Spleen (tissue), 7 donors: ENCODE data around the gene MYH10.

Experiments used
- POLR2A ChIP-seq, 3 donors: fragments of 450-650 bp; IDR thresholded peaks; one replicate each; pipeline ENCODE4 v1.5.1; 2017; ENCODE audit warnings: antibody characterized with exemption in 3 of 3, mild to moderate bottlenecking in 1 of 3
- POLR2AphosphoS5 ChIP-seq, 3 donors: sonication (generic); formaldehyde crosslinking; IDR thresholded peaks; one replicate each; pipeline ENCODE4 v1.5.1; 2017; ENCODE audit warnings: antibody characterized with exemption in 3 of 3
- TF ChIP-seq, protein P1 (sequence below), 11 experiments: fragments of 200-600 bp in 7 of 11; fragments of 450-650 bp in 4 of 11; sonication (generic) in 4 of 11; IDR thresholded peaks in 8 of 11; conservative IDR thresholded peaks in 3 of 11; 1 replicate in 7 of 11; 2 replicates in 4 of 11; pipeline versions ENCODE4 v1.4.0 to v1.8.0; 2016 to 2021; ENCODE audit warnings: antibody characterized with exemption in 11 of 11, inconsistent platforms in 4 of 11, mild to moderate bottlenecking in 1 of 11
- donor health status: DM: no; HTN: no; CAD: no; lungs with moderate emphysema.
- donor health status: DM: no; HTN: no; CAD: no.
- donor health status: DM: no; HTN: no; CAD: no.

DNA sequence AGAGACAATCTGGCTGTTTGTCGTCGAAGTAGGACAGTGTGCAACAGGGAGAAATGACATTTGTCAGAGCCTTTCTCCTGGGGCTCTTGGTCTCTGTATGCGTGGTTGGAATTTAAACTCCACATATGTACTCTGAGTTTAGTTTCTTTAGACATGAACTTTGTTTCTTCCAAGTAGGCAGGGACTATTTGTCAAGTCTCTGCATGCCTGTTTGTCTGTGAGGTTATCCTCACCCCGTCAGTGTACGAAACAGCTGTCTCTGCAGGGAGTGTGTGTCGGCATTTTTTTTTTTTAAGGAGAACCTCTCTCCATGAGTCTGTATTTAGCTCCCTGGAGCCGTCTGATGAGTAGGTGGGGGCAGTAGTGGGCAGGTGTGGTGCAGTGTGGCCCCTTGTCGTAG is 165.2 kb downstream of the MYH10 start:
- TF ChIP-seq POLR2AphosphoS5 (IDR thresholded peaks at IDR 0.05) (no peak), POLR2A (IDR thresholded peaks at IDR 0.05) (no peak)
- TF ChIP-seq, protein P1, sequence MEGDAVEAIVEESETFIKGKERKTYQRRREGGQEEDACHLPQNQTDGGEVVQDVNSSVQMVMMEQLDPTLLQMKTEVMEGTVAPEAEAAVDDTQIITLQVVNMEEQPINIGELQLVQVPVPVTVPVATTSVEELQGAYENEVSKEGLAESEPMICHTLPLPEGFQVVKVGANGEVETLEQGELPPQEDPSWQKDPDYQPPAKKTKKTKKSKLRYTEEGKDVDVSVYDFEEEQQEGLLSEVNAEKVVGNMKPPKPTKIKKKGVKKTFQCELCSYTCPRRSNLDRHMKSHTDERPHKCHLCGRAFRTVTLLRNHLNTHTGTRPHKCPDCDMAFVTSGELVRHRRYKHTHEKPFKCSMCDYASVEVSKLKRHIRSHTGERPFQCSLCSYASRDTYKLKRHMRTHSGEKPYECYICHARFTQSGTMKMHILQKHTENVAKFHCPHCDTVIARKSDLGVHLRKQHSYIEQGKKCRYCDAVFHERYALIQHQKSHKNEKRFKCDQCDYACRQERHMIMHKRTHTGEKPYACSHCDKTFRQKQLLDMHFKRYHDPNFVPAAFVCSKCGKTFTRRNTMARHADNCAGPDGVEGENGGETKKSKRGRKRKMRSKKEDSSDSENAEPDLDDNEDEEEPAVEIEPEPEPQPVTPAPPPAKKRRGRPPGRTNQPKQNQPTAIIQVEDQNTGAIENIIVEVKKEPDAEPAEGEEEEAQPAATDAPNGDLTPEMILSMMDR (IDR thresholded peaks at IDR 0.05 in 8 of 11, conservative IDR thresholded peaks at IDR 0.05 in 3 of 11), result no peak
